ENCODE results near the gene OR8G5.
"Not testable (repeated sequence)": the region's sequence is repeated elsewhere in the genome, so short reads cannot be mapped to it uniquely, and the experiment has no call there.

Gene OR8G5, protein sequence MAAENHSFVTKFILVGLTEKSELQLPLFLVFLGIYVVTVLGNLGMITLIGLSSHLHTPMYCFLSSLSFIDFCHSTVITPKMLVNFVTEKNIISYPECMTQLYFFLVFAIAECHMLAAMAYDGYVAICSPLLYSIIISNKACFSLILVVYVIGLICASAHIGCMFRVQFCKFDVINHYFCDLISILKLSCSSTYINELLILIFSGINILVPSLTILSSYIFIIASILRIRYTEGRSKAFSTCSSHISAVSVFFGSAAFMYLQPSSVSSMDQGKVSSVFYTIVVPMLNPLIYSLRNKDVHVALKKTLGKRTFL

DNA sequence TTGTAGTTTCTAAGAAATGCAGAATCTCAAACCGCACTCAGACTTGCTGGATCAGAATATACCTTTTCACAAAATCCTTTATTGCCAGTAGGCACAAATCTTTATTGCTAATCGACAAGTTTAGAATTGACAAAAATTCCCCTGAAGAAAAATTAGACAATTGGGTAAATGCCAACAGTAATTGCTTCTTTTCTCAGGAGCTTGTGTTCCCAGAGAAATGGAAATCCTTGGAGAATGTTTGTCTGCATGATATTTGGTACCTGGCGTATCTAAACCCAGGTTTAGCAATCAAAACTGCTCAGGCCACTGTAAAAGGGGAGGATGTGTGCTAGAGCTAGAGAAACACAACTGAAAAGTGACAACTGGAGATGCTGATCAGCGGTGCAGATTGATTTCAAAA, at the start of gene OR8G5:
Gene OR8G5, plus strand, starts transcription at position 301 of the 400 bp plus-strand sequence. CDS start 8,556 bp downstream, outside the sequence.
- DNase-seq (ENCODE audit: low spot score), result no peak

DNA sequence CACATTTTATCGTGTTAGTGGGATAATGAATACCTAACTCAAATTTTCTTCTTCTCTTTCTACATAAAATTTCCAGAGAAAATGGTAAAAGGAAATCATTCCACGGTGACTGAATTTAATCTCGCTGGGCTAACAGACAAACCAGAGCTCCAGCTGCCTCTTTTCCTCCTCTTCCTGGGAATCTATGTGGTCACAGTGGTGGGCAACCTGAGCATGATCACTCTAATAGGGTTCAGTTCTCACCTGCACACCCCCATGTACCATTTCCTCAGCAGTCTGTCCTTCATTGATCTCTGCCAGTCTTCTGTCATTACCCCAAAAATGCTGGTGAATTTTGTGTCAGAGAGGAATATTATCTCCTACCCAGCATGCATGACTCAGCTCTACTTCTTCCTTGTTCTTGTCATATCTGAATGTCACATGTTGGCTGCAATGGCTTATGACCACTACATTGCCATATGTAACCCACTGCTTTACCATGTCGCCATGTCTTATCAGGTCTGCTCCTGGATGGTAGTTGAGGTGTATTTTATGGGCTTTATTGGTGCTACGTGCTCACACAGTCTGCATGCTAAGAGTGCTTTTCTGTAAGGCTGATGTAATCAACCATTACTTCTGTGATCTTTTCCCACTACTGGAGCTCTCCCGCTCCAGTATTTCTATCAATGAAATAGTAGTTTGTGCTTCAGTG, 48.9 kb upstream of the OR8G5 start:
- no peak for DNase-seq (ENCODE audit: low spot score)

DNA sequence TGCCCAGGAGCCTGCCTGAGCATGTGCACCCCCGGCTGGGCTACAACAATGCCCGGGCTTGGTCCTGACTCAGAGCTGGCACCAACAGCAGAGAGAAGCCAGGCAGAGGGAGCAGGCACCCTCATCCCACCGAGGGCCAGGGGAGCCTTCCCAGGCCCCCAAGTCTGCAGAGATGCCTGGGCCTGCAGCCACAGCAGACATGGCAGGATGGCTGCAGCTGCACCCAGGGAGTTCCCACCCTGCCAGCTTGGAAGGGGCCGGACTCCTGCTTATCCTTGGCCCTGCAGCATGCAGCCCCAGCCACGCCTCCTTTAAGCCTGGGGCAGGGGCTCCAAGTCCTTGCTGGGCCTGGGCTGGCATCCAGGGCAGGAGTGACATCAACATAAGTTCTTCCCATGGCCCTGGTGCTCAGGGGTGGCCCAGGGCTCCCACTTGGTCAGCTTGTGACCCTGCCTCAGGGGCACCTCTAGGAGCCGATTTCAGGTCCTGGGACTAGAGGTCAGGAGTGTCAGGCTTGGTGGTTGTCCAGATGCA, 46.3 kb upstream of the OR8G5 start:
- no peak for DNase-seq (ENCODE audit: low spot score)

DNA sequence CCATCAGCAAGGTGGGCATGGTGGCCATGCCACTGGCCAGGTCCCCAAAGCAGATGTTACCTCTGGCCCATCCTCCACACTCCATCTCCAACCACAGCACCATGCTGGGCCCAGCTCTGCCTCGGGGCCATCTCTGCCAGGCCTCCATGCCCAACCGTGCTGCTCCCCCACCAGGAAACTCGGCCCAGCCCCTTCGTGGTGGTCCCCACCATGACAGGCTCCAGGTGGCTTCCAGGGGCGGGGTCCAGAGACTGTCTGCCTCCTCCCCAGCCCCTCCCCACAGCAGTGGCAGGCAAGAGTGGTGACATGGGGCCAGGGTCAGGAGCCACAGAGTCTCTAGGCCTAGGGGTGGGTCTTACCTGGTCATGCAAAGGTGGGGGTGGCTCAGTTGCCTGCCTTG, 45.8 kb upstream of the OR8G5 start:
- no peak for DNase-seq (ENCODE audit: low spot score)

DNA sequence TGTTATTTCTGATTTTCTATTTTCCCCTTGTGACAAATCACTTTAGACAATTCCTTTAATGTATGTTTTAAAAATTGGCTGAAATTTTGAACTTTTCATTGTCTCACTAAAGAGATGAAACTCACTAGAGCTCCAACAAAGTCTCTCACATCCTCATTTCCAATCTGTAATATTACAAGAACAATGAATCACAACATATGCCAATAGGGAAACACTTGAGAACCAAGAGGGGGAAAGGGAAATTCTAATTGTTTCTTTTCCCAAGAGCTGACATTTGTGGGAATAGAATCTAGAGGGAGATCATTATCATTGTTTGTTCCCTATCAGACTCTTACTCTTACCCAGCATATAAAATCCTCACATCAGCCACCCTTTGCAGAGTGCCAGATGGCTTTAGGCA, 44.9 kb upstream of the OR8G5 start:
- DNase-seq (ENCODE audit: low spot score), result no peak

DNA sequence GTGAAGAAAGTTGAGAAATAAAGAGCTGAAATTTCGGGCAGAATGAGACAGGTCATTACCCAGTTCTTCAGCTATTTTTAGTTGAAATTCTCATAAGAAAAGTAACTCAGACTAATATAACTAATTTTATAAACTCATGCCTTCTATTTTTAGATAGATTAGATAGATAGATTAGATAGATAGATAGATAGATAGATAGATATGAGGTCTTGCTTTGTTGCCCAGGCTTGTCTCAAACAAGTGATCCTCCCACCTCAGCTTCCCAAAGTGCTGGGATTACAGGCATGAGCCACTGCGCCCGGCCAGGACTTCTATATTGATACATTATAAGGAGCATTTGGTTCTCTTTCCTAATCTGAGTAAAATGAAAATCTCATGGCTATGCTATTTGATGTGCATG, 42.1 kb upstream of the OR8G5 start:
- DNase-seq (ENCODE audit: low spot score), result no peak

DNA sequence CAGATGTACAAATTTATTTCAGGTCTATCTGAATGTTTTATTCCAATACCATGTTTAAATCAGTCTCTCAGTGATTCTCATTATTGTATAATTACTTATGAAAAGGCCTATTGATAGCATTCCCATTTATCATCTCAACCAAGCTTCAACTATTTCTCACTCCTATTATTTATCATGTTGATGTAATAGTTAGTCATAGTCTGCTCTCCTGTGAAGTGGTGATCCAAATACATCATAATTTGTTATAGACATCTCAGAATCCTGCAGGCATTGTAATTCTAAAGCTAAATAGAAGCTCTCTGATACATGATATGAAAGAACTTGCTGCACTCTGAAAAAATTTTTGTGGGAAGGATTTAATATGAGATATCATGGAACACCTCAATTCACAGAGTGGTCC, 37.0 kb upstream of the OR8G5 start:
- no peak for DNase-seq (ENCODE audit: low spot score)

DNA sequence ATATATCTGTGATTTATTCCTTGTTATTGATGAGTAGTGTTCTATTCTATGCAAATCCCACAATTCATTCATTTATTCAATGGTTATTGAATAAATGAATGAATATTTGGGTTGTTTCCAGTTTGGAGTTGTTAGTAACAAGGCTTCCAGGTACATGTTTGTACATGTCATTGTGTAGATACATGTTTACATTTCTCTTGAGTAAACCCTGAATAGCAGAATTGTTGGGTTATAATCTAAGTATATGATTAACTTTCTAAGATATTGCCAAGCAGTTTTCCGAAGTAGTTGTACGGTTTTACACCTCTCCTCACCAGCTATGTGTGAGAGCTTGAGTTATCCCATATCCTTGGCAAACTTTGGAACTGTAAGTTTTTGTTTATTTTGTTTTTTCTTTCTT, 33.8 kb upstream of the OR8G5 start:
- no peak for DNase-seq (ENCODE audit: low spot score)

DNA sequence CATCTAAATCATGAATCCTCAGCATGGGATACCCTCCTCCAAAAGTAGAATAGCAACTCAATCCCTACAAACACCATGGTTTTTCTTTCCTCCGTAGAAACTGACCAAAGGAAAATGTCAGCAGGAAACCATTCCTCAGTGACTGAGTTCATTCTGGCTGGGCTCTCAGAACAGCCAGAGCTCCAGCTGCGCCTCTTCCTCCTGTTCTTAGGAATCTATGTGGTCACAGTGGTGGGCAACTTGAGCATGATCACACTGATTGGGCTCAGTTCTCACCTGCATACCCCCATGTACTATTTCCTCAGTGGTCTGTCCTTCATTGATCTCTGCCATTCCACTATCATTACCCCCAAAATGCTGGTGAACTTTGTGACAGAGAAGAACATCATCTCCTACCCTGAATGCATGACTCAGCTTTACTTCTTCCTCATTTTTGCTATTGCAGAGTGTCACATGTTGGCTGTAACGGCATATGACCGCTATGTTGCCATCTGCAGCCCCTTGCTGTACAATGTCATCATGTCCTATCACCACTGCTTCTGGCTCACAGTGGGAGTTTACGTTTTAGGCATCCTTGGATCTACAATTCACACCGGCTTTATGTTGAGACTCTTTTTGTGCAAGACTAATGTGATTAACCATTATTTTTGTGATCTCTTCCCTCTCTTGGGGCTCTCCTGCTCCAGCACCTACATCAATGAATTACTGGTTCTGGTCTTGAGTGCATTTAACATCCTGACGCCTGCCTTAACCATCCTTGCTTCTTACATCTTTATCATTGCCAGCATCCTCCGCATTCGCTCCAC, 31.4 kb upstream of the OR8G5 start:
- DNase-seq (ENCODE audit: low spot score), result not testable (repeated sequence)

DNA sequence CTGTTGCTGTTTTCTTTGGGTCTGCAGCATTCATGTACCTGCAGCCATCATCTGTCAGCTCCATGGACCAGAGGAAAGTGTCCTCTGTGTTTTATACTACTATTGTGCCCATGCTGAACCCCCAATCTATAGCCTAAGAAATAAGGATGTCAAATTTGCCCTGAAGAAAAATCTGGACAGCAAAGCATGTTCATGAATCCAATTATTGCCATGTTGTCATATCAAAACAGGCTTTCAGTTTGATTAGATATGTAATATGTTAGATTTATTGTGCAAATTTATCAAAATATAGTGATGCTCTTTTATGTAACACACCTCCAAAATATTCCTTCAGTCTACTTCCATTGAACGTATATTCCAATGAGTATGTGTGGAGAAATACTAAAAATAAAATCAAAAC, 30.7 kb upstream of the OR8G5 start:
- DNase-seq (ENCODE audit: low spot score), result no peak

DNA sequence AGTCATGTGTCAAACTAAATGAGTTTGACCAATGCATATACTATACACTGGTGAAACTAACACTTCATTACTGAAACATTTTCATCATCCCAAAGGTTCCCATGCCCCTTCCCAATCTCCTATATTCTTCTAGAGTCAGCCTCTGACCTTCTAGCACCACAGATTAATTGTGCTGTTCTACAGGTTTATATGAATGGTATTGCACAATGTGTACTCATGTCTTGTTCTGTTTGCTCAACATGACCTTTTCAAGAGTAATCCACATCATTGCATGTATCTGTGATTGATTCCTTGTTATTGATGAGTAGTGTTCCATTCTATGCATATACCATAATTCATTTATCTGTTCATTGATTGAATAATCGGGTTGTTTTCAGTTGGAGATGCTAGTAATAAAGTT, 22.8 kb upstream of the OR8G5 start:
- DNase-seq (ENCODE audit: low spot score), result no peak

DNA sequence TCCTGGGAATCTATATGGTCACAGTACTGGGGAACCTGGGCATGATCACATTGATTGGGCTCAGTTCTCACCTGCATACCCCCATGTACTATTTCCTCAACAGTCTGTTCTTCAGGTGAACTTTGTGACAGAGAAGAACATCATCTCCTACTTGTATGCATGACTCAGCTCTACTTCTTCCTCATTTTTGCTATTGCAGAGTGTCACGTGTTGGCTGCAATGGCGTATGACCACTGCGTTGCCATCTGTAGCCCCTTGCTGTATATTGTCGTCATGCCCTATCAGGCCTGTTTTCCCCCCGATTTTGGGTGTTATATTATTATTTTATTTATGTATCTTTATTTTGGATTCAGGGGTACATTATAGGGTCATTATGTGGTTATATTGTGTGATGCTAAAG, 17.7 kb upstream of the OR8G5 start:
- no peak for DNase-seq (ENCODE audit: low spot score)

DNA sequence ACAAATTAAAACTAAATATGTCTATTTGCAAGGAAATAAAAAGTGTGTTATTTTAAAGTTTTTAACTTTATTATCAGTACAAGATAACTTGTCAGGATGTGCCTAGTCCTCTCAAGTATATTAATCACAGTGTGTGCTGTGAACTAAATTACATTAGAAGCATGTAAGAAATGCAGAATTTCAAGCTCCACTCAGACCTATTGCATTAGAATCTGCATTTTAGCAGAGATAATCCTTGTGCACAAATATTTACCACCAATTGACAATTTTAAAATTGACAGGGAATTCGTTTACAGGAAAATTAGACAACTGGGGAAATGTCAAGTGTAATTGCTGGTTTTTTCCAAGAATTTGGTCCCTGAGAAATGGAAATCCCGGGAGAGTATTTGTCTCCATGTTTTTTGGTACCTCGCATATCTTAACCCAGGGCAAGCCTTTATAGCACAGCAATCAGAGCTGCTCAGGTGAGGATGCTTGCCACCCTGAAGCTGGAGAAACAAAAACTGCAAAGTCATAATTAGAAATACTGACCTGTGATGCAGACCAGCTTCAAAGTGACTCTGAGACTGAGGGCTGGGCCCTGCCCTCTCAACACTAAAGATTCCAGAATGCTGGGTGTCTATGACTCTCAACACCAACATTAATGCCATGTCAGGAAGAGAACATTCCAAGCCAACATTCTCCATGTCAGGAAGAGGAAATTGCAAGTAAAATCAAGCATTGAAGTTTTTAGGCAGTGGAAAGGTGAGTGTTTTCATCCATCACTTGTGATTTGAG, 15.4 kb upstream of the OR8G5 start, which contains the start of gene OR8G1:
Gene OR8G1, plus strand, starts transcription at position 475 of the 777 bp plus-strand sequence. CDS start 8,581 bp downstream, outside the sequence.
- DNase-seq (ENCODE audit: low spot score), result no peak

DNA sequence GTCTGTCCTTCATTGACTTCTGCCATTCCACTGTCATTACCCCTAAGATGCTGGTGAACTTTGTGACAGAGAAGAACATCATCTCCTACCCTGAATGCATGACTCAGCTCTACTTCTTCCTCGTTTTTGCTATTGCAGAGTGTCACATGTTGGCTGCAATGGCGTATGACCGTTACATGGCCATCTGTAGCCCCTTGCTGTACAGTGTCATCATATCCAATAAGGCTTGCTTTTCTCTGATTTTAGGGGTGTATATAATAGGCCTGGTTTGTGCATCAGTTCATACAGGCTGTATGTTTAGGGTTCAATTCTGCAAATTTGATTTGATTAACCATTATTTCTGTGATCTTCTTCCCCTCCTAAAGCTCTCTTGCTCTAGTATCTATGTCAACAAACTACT, 6.3 kb upstream of the OR8G5 start:
- not testable (repeated sequence) for DNase-seq (ENCODE audit: low spot score)

DNA sequence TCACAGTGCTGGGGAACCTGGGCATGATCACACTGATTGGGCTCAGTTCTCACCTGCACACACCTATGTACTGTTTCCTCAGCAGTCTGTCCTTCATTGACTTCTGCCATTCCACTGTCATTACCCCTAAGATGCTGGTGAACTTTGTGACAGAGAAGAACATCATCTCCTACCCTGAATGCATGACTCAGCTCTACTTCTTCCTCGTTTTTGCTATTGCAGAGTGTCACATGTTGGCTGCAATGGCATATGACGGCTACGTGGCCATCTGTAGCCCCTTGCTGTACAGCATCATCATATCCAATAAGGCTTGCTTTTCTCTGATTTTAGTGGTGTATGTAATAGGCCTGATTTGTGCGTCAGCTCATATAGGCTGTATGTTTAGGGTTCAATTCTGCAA, 8.9 kb downstream of the OR8G5 start:
- DNase-seq (ENCODE audit: low spot score), result not testable (repeated sequence)

DNA sequence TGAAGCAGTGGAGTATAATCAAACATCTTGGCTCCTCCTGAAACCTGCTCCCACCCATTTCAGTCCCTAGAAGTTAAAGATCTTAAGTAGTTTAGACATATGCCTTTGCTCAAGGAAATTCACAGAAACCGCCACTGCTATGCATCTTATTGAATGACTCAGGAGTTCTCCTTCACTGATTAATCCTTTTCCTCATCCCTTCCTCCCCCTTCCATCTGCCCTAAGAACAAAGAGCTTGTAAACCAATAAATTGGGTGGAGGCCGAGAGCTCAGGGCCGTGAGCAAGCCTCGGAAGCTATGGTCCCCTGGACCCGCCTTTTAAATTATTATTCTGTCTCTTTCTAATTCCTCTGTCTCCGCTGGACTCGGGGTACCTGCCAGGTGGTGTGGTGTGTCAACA, 14.7 kb downstream of the OR8G5 start:
- not testable (repeated sequence) for DNase-seq (ENCODE audit: low spot score)

DNA sequence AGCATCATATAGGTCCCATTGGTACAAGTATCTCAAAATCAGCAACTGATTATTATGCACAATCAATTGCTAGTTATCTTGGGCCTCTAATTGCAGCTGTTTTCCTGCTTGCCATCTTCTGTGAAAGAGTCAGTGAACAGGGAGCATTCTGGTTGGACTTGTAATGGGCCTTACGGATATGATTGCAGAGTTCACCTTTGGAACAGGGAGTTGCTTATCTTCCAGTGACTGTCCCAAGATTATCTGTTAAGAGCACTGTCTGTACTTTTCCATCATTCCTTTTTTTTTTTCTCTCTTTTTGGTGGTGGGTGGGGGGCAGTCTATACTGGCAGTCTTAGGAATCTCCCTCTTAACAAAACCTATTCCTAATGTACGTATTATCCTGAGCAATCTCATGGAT, 17.8 kb downstream of the OR8G5 start:
- no peak for DNase-seq (ENCODE audit: low spot score)

DNA sequence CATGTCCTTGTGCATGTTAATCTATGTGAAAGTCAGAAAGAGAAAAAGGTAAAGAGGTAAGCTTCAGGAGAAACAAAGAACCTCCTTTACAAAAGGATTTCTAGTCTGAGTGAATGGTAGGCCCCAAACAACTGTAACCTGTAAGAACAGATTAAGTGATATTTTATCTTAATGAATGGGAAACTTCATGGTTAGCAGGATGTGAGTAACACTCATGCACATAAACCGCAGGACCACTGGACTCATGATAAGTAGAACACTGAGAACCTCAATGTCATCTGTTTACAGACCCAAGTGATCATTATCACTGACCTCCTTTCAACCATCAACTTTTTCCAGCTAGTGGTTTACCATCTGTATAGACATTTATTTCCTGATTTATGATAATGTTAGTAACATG, 19.9 kb downstream of the OR8G5 start:
- no peak for DNase-seq (ENCODE audit: low spot score)

DNA sequence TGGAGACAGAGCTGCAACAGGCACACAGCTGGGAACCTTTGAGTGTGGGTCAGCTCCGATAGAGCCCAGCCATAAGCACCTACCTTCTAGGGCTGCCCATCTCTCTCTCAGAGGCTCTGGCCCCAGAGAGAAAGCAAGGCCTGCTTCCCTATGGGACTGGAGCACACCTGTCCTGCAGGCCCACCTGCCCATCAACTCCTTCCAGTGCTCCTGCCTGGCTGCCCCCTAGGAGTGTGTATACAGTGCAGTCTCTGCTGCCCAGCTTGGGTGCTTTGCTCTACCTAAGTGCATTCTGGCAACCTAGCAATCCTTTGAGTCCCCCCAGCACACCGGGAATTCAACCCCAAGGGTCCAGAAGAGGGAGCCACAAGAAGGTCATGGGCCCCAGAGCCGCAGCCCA, 21.0 kb downstream of the OR8G5 start:
- DNase-seq (ENCODE audit: low spot score), result no peak

DNA sequence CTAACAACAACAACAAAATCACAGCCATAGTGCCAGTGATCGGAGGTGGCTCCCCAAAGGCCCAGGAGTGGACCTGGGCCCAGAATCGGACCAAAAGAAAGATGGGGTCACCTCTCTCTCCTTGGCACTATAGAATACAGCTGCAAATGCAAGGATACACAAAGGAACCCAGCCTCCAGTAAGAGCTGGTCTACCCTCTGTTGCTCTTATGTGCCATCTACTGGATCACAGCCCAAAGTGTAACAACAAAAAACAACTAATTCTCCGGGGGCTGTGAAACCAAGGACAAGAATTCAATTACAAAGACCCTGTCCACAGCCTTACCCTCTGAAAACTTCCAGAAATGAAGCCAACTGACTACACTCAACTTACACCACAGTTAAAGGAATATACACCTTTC, 21.6 kb downstream of the OR8G5 start:
- no peak for DNase-seq (ENCODE audit: low spot score)

DNA sequence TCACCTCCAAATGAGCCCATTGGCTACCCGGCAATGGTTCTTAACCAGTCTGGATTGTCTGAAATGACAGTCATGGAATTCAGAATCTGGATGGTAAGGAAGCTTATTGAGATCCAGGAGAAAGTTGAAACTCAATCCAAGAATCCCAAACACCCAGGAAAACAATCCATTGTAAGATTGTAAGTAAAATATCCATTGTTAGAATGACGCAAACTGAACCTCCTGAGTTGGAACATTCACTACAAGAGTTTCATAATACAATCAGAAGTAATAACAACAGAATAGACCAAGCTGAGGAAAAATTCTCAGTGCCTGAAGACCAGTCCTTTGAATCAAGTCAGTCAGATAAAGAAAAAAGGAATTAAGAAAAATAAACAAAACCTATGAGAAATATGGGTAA, 22.1 kb downstream of the OR8G5 start:
- no peak for DNase-seq (ENCODE audit: low spot score)
